HG03097 (cell line): ENCODE measurements around the gene LCAT.

Source experiments
- ATAC-seq: cut with Tn5 transposase; IDR thresholded peaks from one replicate; pipeline ENCODE4 v1.9.1; 2021; ENCODE audit not compliant: unreplicated experiment, low FRiP score

Gene LCAT

DNA sequence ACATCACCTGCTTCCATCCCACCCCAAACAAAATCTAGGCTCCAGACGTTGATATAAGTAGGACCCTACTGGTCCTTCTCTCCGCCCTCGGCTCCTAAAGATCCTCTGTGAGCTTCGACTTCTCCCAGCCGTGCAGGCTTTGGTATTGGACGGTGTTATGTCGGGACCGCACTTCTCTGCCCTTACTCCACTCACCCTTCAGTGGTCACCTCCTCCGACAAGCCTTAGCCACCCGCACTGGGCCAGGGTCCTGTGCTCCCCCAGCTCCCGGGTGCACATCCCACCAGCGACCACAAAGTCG lies 8.9 kb downstream of the LCAT start:
- ATAC-seq: no peak

DNA sequence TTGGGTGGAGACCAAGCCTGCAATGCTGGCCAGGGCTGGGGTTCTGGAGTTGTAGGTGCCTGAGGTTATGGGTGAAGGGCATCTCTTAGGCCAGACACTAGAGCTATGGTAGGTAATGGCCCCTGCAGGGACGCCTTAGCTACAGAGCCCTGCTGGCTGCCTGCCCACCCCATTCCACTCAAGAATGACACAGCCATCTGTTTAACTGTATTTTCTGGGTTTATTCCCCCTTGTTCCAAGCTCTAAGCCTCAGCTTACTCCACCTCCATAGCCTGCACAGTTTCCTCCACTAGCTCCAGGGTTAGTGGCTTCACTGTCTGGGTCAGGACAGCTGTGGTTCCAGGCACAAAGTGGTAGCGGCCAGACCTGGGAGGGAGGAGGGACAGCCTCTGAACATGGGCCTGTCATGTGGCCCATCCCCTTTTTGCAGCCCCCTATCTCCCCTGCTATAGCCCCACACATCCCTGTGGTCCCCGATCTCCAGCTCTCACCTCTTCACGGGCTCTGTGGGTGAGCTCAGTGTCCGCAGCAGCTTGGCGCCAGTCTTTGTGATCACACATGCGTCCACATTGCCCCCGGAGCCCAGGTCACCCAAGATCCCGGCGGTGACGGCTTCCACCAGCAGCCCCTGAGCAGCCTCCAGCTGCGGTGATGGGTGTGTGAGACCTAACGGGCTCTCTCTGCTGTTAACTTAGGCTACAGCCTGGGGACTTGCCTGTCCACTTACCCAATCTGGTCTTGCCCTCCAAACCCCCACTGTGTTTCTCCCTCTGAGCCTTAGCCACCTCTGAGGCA lies 9.4 kb downstream of the LCAT start:
- ATAC-seq: no peak

DNA sequence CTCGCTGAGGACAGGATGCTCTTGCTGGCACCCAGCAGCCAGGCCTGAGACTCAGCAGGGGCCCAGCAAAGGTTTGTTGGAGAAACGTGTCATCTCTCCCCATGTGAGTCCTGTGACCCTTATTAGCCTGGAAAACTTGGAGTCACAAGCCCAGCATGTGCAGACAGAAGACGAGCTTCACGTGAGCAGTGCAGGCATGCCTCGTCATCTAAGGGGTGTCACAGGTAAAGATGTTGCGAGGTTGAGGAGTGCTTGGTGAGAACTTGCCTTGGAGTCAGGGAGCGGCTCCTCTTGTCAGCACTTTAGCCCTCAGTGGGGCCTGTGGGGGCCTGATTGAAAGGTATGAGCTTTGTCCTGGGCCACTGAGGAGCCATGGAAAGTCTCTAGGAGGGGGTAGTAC lies 10.1 kb downstream of the LCAT start:
- no peak for ATAC-seq

DNA sequence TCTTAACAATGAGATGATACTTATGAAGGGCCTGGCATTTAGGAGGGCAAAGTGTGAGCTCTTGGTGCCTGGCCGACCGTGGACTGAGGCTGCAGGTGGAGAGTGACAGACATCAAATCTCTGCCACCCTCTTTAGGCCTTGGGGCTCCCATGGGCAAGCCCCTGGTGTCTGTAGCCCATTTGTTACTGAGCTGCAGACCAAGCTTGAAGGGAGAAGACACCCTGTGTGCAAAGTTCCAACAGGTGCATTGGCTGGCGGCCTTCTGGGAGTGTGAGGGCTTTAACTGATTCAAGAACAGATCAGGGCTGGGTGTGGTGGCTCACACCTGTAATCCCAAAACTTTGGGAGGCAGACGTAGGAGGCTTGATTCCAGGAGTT lies 11.5 kb downstream of the LCAT start:
- ATAC-seq: no peak

DNA sequence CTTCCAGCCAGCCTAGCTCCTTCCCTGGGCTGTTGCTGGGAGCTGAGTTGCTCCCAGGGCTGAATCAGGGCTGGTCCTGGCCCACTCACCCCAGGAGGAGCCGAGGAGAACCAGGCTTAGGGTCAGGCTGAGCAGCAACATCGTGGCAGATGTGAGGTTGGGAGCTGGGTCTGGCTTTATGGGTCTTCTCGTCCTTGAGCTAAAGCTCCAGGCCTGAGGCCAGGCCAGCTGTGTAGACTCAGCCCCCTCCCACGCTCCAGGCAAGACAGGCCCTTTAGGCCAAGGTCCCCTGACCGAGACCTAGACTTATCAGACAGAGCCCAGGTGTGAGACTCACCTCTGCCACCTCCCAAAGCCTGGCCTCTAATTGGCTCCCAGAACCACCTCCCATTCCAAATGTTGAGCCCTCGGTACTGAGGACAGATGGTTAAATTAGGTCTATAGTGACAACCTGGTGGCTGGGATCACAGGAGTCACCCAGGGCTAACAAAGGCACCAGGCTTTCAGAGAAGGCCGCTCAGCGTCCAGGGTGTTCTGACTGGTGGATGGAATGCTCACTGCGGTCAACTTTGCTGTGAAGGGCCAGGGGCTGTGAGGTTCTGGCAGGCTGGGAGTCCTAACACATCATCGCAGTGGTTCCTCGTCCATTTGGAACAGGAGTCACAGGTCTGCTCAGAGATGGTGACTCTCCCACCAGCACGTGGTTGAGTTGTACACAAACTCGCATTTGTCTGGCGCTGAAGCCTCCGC lies 12.0 kb downstream of the LCAT start, which contains the start of gene CTRL:
Gene CTRL, minus strand, starts transcription at position 151 of the 750 bp plus-strand sequence. Its CDS starts 10 bp downstream, at position 141.
- ATAC-seq: no peak

DNA sequence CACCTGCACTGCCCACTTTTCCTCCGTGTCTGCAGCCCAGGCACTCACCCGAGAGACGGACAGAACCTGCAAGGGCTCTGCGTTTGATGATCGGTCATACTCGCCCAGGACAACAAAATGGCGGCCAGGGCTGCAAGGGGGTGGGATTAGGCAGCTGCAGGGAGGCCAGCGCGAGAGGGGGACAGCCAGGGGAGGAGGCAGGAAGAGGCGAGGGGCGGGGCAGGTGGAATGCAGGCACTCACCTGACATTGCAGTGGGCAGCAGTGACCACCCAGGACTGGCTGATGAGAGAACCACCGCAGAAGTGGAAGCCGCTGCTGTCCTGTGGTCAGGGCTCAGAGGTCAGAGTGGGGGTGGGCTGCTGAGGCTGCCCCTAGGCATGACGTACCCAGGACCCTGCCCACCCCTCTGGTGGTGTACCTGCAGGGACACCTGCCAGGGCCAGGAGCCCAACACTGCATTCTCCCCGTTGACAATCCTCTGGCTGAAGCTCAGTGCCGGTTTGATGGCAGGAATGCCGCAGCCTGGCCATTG lies 13.2 kb downstream of the LCAT start:
- ATAC-seq: no peak

DNA sequence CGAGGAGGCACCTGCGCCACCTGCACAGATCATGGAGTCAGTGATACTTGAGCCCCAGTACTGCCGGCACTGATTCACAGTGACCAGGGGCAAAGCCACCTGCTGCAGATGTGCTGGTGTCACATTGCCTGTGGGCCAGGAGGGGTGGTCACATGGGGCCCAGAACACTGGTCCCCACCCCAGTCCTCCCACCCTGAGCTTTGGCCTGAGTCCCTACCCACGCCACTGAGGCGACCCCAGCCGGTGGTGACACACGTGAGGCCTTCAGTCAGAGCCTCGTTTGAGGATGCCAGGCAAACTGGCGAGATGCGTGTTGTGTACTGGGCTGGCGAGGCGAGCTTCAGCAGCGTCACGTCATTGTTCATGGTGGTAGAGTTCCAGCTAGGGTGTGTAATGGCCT lies 13.7 kb downstream of the LCAT start:
- ATAC-seq: no peak

DNA sequence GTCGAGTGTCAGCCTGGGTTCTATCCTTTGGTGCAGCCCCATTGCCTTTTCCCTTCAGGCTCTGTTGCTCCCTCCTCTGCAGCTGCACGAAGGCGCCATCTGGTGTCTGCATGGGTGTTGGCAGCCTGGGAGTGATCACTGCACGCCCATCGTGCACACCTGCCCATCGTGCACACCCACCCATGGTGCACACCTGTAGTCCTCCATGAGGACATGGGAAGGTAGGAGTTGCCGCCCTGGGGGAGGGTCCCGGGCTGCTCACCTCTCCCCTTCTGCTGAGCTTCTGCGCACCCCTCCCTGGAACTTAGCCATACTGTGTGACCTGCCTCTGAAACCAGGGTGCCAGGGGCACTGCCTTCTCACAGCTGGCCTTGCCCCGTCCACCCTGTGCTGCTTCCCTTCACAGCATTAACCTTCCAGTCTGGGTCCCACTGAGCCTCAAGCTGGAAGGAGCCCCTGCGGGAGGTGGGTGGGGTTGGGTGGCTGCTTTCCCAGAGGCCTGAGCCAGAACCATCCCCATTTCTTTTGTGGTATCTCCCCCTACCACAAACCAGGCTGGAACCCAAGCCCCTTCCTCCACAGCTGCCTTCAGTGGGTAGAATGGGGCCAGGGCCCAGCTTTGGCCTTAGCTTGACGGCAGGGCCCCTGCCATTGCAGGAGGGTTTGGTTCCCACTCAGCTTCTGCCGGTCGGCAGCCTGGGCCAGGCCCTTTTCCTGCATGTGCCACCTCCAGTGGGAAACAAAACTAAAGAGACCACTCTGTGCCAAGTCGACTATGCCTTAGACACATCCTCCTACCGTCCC lies 15.2 kb downstream of the LCAT start:
- ATAC-seq: no peak

DNA sequence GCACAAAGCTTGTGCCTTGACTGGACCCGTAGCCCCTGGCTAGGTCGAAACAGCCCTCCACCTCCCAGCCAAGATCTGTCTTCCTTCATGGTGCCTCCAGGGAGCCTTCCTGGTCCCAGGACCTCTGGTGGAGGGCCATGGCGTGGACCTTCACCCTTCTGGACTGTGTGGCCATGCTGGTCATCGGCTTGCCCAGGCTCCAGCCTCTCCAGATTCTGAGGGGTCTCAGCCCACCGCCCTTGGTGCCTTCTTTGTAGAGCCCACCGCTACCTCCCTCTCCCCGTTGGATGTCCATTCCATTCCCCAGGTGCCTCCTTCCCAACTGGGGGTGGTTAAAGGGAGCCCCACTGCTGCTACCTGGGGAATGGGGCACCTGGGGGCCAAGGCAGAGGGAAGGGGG lies 15.8 kb downstream of the LCAT start:
- ATAC-seq: no peak

DNA sequence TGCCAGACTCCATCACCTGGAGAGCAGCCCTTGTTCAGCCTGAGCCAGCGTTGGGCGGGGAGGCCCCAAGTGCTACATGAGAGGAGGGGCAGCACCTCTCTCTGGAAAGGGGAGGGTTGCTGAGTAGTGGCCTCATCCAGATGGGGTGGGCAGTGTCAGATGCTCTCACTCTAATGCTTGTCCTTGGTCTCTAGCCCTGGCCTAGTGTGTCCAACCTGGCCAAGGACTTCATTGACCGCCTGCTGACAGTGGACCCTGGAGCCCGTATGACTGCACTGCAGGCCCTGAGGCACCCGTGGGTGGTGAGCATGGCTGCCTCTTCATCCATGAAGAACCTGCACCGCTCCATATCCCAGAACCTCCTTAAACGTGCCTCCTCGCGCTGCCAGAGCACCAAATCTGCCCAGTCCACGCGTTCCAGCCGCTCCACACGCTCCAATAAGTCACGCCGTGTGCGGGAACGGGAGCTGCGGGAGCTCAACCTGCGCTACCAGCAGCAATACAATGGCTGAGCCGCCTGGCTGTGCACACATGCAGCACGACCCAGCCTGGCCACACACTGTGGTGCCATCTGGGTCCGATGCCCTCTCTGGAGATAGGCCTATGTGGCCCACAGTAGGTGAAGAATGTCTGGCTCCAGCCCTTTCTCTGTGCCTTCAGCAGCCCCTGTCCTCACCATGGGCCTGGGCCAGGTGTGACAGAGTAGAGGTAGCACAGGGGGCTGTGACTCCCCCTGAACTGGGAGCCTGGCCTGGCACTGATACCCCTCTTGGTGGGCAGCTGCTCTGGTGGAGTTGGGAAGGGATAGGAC lies 16.6 kb downstream of the LCAT start:
- no peak for ATAC-seq

DNA sequence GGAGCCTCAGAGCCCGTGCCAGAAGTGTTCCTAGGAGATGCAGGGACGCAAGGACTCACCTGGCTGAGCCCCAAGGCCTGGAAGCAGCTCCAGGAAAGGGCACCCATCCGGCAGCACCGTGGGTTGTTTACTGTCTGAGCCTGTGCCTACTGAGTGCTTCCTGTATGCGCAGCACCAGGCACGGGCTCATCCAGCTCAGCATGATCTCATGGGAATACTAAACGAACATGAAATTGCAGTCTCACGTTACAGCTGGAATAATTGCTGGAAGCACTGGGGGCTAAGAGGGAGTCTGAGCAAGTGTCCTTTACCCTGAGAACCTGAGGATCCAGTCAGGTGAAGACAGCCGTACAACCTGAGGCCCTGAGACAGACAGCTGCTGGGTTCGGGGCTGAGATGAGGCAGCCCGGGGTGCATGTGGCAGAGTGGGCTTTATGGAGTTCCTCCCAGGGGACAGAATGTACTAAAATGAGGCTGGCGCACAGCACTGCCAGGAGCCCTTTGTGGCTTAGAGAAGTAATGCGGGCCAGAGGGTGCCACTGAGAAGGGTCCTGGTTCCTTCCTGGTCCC lies 17.7 kb downstream of the LCAT start:
- ATAC-seq: no peak

DNA sequence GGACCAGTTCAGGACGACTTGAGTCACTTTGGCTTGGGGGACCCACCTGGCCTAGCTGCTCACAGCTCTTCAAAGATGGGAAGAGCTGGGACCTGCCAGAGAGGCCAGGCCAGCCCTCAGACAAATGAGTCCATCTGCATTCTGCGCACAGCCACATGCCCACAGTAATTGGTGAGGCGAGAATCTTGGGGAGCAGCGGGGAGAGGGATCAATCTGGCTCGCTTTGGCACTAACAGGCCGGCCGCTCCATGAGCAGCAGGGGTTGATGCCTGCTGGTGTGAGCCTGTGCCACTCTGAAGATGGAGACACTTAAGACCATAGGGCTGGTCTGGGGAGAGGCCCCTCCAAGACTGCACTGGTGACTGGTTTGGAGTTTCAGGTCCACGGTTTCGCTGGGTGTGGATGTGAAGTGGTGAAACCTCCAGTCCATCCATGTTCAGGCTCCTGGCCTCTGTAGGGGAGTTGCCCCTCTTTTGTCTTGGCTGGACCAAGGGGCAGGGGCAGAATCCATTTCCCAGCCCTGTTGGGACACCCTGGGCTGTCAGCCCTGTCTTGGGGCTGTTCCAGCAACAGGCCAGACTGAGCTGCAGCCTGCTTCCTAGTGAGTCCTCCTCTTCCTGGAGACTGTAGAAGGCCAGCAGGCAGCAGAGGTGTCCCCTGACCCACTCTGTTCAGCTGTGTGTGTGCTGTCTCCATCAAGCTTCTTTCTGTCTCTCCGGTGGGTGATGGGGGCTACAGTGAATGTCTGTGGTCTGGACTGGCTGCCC lies 19.6 kb downstream of the LCAT start:
- ATAC-seq: no peak

DNA sequence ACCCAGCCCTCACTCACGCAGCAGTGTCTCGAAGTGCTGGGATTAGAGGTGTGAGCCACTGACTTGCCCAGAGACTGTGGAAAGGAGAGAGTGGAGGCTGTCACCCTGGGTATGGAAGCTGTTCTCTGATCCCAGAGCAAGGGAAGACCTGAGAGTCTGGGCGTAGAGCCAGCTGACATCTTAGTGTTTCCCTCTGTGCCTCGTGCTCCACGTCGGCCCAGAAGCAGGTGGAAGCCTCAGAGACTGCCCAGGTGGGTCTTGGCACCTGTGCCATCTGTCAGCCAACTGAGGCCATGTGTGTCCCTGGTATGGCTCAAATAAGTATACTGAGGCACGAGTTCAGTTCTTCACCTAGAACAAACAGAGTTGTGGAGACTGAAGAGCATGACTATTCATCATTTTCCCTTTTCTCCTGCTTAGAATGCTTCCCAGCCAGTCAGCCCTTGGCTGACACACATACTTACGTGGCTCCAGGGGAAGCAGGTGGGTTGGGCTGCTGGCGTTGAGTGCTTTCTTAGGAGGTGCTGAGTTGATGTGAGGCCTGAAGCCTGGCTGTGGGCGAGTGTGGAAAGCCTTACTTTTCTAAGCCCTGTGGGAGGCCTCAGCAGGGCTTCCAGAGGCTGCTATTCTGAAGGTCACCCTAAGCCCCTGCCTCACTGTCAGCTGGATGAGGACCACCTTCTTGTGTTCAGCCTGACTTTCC lies 20.4 kb downstream of the LCAT start:
- ATAC-seq: no peak

DNA sequence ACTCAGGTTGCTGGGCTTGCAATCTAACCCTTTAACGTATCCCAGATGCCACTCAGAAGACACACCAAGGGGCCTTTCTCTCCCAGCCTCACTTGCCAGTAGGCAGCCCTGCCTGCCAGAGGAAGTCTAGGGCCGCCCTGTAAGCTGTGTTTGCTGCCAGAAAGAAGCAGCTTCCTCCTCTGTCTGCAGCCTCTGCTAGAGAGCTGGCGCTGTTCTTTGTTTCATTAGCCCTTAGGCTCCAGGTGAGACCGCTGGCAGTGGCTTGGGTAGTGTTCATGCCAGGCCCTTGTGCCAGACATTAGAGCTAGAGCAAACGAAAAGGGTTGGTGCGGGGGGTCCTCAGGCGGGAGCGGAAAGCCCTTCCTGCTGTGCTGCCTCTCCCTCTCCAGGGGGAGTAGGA lies 21.2 kb downstream of the LCAT start:
- ATAC-seq: no peak

DNA sequence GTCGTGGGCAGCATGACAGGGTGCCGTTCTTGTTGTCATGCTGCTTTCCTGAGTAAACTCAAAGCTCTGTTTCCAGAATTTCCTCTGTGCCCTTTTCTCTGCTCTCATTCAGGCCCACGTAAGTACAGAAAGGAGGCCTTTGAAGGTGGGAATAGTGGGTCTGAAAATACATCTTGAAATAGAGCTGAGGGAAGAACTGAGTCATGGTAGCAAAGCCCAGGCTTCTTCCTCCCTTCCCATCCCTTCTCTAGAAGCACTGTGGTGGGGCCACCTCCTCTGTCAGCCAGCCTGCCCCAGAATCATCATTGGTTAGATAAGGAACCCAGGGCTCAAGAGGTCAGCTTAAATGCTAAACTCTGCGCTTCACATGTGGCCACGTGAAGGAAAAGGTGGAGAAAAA lies 21.7 kb downstream of the LCAT start:
- no peak for ATAC-seq

DNA sequence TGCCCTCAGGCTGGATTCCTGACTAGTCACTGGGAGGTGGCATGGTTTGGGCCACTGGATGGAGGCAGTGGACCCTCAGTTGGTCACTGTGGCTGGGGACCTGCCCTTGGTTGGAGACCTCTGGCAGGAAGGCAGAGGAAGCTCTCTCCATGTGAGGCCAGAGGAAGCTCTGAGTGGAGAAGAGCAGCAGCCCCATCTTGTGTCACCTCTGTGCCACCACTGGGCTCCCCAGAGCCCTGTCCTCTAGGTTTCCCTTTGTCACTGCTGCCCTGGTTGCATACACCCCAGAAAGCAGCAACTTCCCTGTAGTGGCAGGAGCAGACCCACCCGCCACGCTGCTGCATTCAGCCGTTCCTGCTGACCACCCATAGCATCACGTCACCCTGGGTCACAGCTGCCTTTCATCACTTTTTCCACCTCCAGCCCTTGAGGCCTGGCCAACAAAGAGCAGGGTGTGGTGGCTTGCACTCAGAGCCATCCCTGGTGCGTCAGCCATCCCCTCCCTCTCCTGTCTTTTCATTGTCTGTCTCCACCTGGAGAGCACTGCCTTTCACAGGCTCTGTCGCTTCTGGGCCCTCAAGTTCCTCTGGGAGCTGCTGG lies 24.2 kb downstream of the LCAT start:
- ATAC-seq: no peak

DNA sequence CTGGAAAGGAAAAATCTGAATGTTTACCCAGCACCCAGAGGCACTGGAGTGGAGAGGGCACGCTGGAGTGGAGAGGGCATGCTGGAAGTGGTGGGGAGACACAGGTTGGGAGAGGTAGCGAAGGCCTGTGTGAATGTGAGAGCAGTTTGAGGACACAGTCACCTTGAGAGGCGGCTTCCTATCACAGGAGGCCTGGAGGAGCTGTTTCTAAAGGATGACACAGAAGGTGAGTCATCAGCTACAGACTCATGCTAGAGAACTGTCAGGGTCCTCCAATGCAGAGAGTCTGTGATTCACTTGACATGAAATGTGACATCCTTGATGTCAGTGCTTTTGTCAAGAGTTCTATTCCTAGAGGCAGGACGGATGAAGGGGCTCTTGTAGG lies 26.1 kb downstream of the LCAT start:
- no peak for ATAC-seq

DNA sequence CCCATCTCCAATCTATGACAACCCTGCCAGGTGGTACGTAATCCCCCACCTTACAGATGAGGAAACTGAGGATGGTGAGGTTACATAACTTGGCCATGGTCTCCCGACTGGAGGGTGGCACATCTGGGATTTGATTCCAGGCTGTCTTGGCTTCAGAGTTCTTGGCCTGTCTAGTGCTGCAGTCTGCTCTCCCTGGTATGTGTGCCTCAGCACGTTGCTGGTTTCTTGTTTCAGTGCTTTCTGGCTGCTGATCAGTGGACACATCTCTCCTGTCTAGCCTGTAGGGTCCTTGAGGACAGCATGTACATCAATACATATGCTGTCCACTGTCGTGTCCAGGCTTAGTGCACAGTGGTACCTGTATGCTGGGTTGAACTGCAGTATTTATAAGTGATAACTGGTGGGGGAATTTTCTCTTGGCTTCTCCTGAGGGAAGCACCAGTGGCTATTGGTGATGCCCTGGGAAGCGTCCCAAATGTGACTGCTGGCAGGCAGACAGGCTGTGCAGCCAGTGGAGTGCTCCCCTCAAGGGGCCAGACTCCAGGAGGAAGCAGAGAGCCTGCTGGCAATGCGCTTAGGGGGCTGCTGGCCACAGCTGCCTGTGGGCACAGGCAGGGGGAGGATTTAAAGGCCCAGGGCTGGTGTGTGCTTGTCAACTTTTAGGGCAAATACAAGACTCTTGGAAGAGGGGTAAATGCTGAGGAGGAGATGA lies 26.6 kb downstream of the LCAT start:
- no peak for ATAC-seq
